Non-pigmented ciliary epithelial cell (primary cell): Measurements from ENCODE around the gene NHERF2.

Source experiments
- DNase-seq: peaks from one replicate; pipeline ENCODE4 v3.0.0-alpha.2; 2010; ENCODE audit warnings: low read depth

The NHERF2 gene

GRCh38 chr16:2040787-2041522 lies 14.3 kb downstream of the NHERF2 start:
- DNase-seq = no peak

- DNase-seq = no peak
These were observed 15.7 kb downstream of the NHERF2 start for GRCh38 chr16:2042171-2042985.

GRCh38 chr16:2042986-2043666 lies 16.4 kb downstream of the NHERF2 start:
- no peak for DNase-seq

- no peak for DNase-seq
These were observed 17.2 kb downstream of the NHERF2 start for GRCh38 chr16:2043667-2044451.

- DNase-seq = no peak
These were observed 17.8 kb downstream of the NHERF2 start for GRCh38 chr16:2044541-2044940.

- no peak for DNase-seq
These were observed 19.5 kb downstream of the NHERF2 start for GRCh38 chr16:2045965-2046892.

GRCh38 chr16:2046893-2047329 lies 20.2 kb downstream of the NHERF2 start:
- no peak for DNase-seq

GRCh38 chr16:2047330-2048115 lies 20.8 kb downstream of the NHERF2 start, which contains the start of the genes NTHL1 and TSC2:
NTHL1 (minus strand) TSS chr16:2047834; CDS start chr16:2047823, 11 bp downstream.
TSC2 (plus strand) TSS chr16:2047985; CDS start chr16:2048616, 631 bp downstream.
- DNase-seq = peak; percentile 77

- DNase-seq = no peak
These were observed 21.4 kb downstream of the NHERF2 start for GRCh38 chr16:2048116-2048543.

- no peak for DNase-seq
These were observed 26.5 kb downstream of the NHERF2 start for GRCh38 chr16:2053211-2053610.

GRCh38 chr16:2053897-2054296 lies 27.2 kb downstream of the NHERF2 start:
- DNase-seq = no peak

GRCh38 chr16:2054543-2055245 lies 28.0 kb downstream of the NHERF2 start:
- DNase-seq = no peak

GRCh38 chr16:2056077-2056476 lies 29.4 kb downstream of the NHERF2 start:
- DNase-seq = no peak

GRCh38 chr16:2056681-2057407 lies 30.1 kb downstream of the NHERF2 start:
- no peak for DNase-seq

- DNase-seq = no peak
These were observed 30.7 kb downstream of the NHERF2 start for GRCh38 chr16:2057438-2057837.

- DNase-seq = no peak
These were observed 31.7 kb downstream of the NHERF2 start for GRCh38 chr16:2058420-2058819.

- no peak for DNase-seq
These were observed 32.2 kb downstream of the NHERF2 start for GRCh38 chr16:2058872-2059271.

GRCh38 chr16:2060346-2060745 lies 33.6 kb downstream of the NHERF2 start:
- no peak for DNase-seq
